WERI-Rb-1 (cell line): Measurements from ENCODE around the gene CCDC24.

Source experiments
- DNase-seq: peaks from one replicate; pipeline ENCODE4 v3.0.0-alpha.2; 2020
- H3K27ac ChIP-seq: fragments of 250-450 bp; sonication (Bioruptor Pico); 2 replicates; pipeline ENCODE4 v1.5.1; 2020; ENCODE audit warnings: mild to moderate bottlenecking, moderate library complexity
- H3K27me3 ChIP-seq: fragments of 250-450 bp; sonication (Bioruptor Pico); 2 replicates; pipeline ENCODE4 v1.5.1; 2021; ENCODE audit warnings: mild to moderate bottlenecking, low read depth, moderate library complexity; ENCODE audit not compliant: insufficient read depth, severe bottlenecking
- H3K36me3 ChIP-seq: fragments of 250-450 bp; sonication (Bioruptor Pico); 2 replicates; pipeline ENCODE4 v1.5.1; 2020; ENCODE audit warnings: mild to moderate bottlenecking, moderate library complexity
- H3K4me3 ChIP-seq: 2 replicates; pipeline ENCODE4 v1.5.1; 2011; ENCODE audit warnings: low read depth, mild to moderate bottlenecking, control low read depth, low read length
- H3K9me3 ChIP-seq: fragments of 250-450 bp; sonication (Bioruptor Pico); 2 replicates; pipeline ENCODE4 v1.5.1; 2021; ENCODE audit warnings: mild to moderate bottlenecking, moderate library complexity; ENCODE audit not compliant: severe bottlenecking
- CTCF ChIP-seq: IDR thresholded peaks from 2 replicates; pipeline ENCODE4 v1.5.1; 2011; ENCODE audit warnings: low read depth, mild to moderate bottlenecking, control low read depth, inconsistent platforms, low read length

The CCDC24 gene

GRCh38 chr1:44032170-44032790 lies 40.9 kb downstream of the CCDC24 start:
- Histone ChIP-seq H3K4me3 (no peak overlapping the region), H3K27ac (no peak overlapping the region), H3K9me3 (no peaks in the 10 kb centered on the region), H3K27me3 (no peaks in the 10 kb centered on the region), H3K36me3 (no peaks in the 10 kb centered on the region)
- TF ChIP-seq CTCF: no peak
- DNase-seq: no peak

- Histone ChIP-seq H3K27ac (no peak overlapping the region), H3K27me3 (no peaks in the 10 kb centered on the region), H3K4me3 (no peak overlapping the region), H3K9me3 (no peaks in the 10 kb centered on the region), H3K36me3 (no peaks in the 10 kb centered on the region)
- DNase-seq: no peak
- TF ChIP-seq CTCF: no peak
These were observed 41.7 kb downstream of the CCDC24 start for GRCh38 chr1:44033041-44033575.

GRCh38 chr1:44033756-44034155 lies 42.4 kb downstream of the CCDC24 start:
- Histone ChIP-seq H3K4me3 (no peak overlapping the region), H3K36me3 (no peaks in the 10 kb centered on the region), H3K9me3 (no peaks in the 10 kb centered on the region), H3K27ac (no peak overlapping the region; the same call in 1 of the 2 replicates), H3K27me3 (no peaks in the 10 kb centered on the region)
- no peak for TF ChIP-seq CTCF
- DNase-seq: no peak

- Histone ChIP-seq H3K36me3 (no peaks in the 10 kb centered on the region), H3K4me3 (no peak overlapping the region), H3K27me3 (no peaks in the 10 kb centered on the region), H3K27ac (peak overlapping the region; percentile 79; the same call in 1 of the 2 replicates), H3K9me3 (no peaks in the 10 kb centered on the region)
- TF ChIP-seq CTCF: no peak
- DNase-seq: no peak
These were observed 43.0 kb downstream of the CCDC24 start for GRCh38 chr1:44034423-44034822.

GRCh38 chr1:44034976-44035716 lies 43.7 kb downstream of the CCDC24 start:
- Histone ChIP-seq H3K27ac (peak overlapping the region; percentile 79), H3K36me3 (no peaks in the 10 kb centered on the region), H3K27me3 (no peaks in the 10 kb centered on the region), H3K9me3 (no peaks in the 10 kb centered on the region), H3K4me3 (no peak overlapping the region)
- no peak for DNase-seq
- TF ChIP-seq CTCF: no peak
